ENCODE data around the gene SPDYE4.

Gene SPDYE4

GRCh38 chr17:8741366-8741765, 17.0 kb downstream of the SPDYE4 start:
- DNase-seq (ENCODE audit: low spot score), result no peak

DNA sequence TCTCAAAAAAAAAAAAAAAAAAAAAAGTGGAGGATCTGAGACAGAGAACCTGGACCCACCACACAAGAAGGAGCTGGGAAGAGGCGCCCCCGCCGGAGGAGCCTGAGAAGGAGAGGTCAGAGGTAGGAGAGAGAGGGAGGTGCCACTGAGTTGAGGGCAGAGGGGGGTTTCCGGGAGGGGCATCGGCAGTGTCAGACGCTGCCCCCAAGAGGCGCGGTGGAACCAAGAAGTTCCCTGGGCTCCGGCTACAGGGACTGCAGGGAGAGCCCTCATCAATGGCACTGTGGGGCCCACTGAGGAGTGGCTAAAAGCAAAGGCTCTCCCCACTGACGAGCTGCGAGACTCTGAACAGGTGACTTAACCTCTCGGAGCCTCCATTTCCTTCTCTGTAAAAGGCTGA, 17.9 kb downstream of the SPDYE4 start:
- DNase-seq (ENCODE audit: low spot score), result no peak

DNA sequence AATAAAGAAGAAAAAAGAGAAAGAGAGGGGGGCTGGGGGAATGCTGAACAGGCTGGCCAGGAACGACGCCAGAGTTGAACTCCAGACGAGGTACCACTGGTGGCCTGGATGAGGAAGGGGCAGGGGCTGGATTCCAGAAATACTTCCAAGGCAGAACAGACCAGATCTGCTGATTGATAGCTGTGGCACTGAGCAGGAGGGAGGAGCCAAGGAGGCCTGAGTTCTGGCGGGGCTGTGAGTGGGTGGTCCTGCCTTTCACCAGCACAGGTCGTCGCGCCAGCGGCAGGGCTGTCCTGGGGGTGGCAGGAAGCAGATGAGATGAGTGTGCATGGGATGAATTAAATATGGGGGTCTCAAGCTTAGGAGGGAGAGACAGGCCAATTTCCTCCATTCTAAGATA, 19.2 kb downstream of the SPDYE4 start:
- no peak for DNase-seq (ENCODE audit: low spot score)

DNA sequence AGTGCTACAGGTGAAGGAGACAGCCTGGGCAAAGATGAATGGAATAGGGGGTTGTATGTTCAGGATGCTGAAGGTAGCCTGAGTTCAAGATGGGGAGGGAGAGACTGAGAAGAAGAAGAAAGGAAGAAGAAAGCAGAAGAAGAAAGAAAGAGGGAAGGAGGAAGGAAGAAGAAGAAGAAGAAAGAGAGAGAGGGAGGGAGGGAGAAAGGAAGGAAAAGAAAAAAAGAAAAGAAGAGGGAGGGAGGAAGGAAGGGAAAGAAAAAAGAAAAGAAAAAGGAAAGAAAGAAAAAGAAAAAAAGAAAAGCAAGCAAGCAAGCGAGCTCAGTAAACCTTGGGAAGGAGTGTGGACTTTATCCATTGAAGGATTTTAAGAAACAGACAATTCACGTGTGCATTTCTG, 21.6 kb downstream of the SPDYE4 start:
- DNase-seq (ENCODE audit: low spot score), result no peak

DNA sequence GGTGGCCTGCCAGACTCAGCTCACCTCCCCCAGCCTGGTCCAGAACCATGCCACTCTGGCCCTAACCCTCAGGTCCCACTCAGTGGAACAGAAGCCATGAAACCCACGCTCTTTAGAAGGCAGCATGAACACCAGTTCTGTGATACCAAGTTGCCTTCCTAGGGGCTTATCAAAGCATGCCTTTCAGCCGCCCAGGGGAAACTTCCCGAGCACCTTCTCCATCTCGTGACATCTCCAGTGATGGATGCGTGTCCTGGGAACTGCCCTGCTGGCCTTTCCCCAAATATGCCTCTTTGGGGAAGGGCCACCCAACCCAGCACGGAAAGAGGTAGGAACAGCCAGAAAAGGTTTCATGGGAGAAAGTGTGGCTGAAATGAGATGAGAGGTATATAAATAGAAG, 22.0 kb downstream of the SPDYE4 start:
- DNase-seq (ENCODE audit: low spot score), result no peak

GRCh38 chr17:8735336-8735939, 22.9 kb downstream of the SPDYE4 start:
- no peak for DNase-seq (ENCODE audit: low spot score)

- no peak for DNase-seq (ENCODE audit: low spot score)
These were observed 23.5 kb downstream of the SPDYE4 start for GRCh38 chr17:8734876-8735275.

- DNase-seq (ENCODE audit: low spot score), result peak; percentile 40
These were observed 25.8 kb downstream of the SPDYE4 start for GRCh38 chr17:8732406-8733085.

- no peak for DNase-seq (ENCODE audit: low spot score)
These were observed 28.5 kb downstream of the SPDYE4 start for GRCh38 chr17:8729860-8730259.

DNA sequence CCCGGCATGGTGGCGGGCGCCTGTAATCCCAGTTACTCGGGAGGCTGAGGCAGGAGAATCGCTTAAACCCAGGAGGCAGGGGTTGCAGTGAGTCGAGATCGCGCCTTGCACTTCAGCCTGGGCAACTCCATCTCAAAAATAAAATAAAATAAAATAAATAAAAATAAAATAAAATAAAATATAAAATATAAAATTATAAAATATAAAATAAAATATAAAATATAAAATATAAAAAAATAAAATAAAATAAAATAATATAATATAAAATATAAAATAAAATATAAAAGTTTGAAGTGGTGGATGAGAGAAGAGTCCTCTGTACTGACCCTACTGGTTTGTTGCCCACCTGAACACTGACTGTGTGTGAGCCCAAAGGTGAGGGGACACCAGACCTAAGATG, 28.9 kb downstream of the SPDYE4 start:
- DNase-seq (ENCODE audit: low spot score), result no peak

DNA sequence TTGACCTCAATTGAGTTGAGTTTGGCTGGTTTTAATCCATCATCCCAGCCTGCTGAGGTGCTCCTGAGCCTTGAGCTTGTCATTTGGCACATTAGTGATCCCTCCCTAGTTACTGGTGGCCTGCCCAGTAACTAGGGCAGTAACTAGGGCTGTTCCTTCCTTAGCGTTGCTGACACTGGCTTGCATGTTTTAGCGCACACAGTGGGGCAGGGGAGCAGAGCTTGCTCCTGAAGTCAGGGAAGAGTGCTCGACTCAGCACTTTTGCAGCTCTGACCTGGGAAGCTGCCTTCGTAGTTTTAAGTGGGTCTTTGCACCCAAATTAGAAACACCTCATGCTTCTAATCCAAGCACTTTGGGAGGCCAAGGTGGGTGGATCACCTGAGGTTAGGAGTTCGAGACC, 29.4 kb downstream of the SPDYE4 start:
- DNase-seq (ENCODE audit: low spot score), result no peak

DNA sequence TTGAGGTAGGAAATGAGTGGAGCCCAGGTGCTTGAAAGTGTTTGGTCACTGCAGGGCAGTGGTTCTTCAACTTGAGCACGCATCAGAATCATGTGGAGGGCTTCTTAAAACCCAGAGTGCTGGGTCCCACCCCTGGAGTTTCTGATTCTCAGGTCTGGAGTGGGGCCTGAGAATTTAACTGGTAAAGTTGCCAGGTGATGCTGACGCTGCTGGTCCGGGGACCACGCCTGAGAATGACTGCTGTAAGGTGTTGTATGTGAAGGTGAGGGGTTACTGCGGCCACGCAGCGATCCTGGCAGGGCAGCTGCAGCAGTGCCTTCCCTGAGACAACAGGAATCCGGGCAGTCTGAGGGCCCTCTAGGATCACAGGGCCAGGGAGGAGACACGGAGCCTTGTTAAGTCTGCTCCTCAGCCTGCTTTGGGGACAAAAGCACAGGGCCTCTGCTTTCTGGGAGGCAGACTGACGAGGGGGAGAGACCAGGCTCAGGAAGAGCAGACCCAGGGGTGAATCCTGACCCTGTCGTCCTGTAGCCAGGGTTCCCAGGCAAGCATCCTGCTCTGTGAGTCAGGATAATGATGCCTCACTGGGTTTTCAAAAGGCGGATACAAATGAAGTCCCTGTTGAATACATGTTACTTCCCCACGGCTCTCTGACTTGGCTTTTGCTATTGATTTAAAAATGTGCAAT, 30.0 kb downstream of the SPDYE4 start:
- DNase-seq (ENCODE audit: low spot score), result no peak

DNA sequence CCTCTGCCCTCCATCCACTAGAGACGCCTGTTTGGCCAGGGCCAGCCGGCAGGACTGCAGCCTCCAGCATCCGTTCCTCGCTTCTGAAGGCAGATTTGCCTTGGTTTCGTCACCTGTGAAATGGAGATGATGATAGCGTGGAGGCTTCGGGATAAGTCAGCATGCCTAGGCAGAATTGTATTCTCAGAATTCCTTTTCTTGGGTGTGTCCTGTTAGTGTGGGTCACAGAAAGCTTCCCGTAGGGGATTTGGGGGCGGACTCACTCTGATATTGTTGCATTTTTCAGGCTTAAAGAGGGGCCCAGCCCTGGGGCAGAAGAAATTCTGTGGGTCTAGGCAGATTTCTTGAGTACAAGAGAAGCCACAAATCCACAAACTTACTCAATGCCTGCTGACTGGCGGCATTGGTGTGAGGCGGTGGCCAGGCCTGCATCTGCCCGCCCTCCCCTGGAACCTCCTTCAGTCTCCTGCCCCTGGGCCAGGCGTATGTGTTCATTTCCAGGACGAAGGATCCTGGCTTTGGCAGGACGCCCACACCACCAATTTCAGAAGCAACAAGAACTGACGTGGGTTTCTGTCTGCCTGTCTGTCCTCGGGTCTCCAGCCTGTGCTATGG, 31.3 kb downstream of the SPDYE4 start:
- no peak for DNase-seq (ENCODE audit: low spot score)

DNA sequence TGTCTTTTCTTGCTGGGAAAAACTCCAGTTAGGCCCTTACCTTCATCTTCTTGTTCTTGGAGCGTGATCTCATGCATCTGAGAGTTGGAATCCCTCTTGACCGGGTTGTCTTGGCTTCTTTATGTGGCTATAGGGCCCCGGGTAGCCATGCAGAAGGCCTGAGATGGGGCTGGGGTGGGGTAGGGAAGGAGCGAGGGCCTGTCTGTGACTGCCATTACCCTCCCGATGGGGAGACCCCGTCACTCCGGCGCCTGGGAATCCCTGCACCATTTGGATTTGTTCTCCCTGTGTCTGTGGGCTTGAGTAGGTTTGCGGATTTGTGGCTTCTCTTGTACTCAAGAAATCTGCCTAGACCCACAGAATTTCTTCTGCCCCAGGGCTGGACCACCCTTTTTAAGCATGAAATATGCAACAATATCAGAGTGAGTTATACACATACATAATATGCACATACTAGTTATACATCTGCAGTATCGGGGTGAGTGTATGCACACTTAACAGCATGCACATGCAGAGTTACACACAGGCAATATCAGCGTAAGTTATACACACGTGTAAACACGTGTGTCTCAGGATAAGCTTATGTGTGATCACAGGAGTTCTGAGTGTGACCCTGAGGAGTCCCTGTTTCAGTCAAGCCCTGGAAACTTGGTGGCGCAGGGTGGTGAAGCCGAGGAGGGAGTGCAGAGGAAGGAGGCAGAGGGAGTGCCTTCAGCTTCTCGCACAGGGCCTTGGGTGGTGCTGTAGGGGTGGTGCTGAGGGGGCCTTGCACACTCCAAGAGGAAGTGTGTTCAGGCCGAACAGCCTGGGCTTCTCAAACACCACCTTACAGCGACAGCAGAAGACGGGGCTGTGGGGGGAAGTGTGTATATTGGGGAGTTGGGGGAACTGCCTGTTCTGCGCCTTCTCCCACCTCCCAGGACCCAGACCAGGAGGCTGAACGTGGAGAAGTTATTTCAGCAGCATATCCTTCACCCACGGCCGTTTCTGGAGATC, 32.2 kb downstream of the SPDYE4 start:
- no peak for DNase-seq (ENCODE audit: low spot score)

DNA sequence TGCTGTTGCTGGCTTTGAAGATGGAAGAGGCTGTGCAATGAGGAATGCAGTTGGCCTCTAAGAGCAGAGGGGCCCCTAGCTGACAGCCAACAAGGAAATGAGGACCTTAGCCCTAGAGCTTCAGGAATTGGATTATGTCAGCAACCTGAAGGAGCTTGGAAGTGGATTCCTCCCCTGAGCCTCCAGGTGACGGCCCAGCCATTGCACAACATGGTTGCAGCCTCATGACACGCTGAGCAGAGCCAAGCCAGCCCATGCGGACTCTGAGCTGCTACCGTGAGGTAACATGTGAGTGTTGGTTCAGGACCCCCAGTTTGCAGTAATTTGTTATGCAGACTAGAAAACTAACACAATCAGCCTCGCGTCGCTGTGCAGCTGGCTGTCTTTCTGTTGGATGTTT, 33.9 kb downstream of the SPDYE4 start:
- DNase-seq (ENCODE audit: low spot score), result no peak

DNA sequence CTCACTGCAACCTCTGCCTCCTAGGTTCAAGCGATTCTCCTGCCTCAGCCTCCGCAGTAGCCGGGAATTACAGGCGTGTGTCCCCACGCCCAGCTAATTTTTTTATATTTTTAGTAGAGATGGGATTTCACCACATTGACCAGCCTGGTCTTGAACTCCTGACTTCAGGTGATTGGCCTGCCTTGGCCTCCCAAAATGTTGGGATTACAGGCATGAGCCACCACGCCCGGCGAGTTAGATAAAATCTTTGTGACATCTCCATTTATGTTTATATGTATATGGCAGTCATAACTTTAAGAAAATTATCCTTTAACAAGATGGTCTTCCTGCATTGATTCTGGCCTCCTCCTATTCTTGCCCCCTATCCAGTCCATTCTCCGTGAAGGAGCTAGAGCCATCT, 37.8 kb downstream of the SPDYE4 start:
- DNase-seq (ENCODE audit: low spot score), result no peak

- no peak for DNase-seq (ENCODE audit: low spot score)
These were observed 38.8 kb downstream of the SPDYE4 start for GRCh38 chr17:8719291-8720246.

DNA sequence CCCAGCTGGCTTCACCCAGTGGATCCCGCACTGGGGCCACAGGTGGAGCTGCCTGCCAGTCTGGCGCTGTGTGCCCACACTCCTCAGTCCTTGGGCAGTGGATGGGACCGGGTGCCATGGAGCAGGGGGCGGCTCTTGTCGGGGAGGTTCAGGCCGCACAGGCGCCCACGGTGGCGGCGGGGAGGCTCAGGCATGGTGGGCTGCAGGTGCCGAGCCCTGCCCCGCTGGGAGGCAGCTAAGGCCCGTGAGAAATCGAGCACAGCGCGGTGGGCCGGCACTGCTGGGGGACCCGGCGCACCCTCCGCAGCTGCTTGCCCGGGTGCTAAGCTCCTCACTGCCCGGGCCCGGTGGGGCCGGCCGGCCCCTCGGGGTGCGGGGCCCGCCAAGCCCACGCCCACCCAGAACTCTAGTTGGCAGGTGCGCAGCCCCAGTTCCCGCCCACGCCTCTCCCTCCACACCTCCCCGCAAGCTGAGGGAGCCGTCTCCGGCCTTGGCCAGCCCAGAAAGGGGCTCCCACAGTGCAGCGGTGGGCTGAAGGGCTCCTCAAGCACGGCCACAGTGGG, 40.3 kb downstream of the SPDYE4 start:
- DNase-seq (ENCODE audit: low spot score), result no peak

DNA sequence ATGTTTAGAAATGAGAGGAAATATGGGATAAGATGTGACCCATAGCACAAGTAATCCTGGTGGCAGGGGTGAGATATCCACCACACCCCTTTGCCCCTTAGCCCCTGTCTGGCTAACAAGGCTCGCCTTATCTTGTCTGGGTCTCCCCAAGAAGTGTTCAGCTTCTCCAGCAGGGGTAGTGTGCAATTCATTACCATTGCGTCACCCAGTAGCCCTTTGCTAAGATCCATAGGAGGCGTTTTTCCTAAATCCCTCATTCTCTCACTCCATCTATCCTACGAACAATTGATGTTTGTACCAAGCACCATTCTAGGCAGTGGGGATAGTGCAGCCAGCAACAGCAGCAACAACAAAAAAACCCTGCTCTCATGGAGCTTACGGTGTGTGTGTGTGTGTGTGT, 44.5 kb downstream of the SPDYE4 start:
- DNase-seq (ENCODE audit: low spot score), result no peak

DNA sequence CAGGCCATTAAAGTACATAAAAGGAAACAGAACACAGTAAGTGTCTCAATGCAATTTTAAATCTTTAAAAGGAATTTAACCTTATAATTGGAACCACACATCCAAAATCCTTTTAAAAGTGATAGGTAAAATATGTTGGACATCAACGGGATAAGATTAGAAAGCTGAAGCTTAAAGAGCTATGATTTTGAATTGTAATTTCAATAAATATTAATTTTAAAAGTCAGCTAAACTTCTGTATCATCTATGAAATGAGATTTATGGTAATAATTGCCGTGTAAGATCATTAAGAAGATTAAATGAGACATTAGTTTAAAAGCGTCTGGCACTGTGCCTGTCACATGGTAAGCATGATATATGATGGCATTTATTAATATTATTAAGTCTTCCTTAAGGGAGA, 45.0 kb downstream of the SPDYE4 start:
- no peak for DNase-seq (ENCODE audit: low spot score)

Measured in AG20443 (cell line).